K562 (cell line): Measurements from ENCODE around the gene IFRD1. TPM values are rescaled to one million over a fixed set of nuclear protein-coding genes. Genes with fewer than 3 reads are reported as not detected.

Experiments
- ARID1B ChIP-seq: fragments of 450-650 bp; IDR thresholded peaks from 2 replicates; pipeline ENCODE4 v1.6.1; 2016; ENCODE audit warnings: antibody characterized with exemption, mild to moderate bottlenecking, inconsistent platforms
- ARNT ChIP-seq, 2 experiments: fragments of 450-650 bp; IDR thresholded peaks; 2 replicates each; pipeline ENCODE4 v1.6.1; 2016; ENCODE audit warnings: mild to moderate bottlenecking in 1 of 2
- CEBPB ChIP-seq: fragments of 450-650 bp; IDR thresholded peaks from 2 replicates; pipeline ENCODE4 v1.6.1; 2016; ENCODE audit warnings: missing genetic modification characterization, missing compliant biosample characterization
- ELF2 ChIP-seq: fragments of 250-450 bp; sonication (Bioruptor Pico); IDR thresholded peaks from 2 replicates; pipeline ENCODE4 v1.5.0; 2021; ENCODE audit warnings: mild to moderate bottlenecking
- ETV6 ChIP-seq, 3 experiments: fragments of 150-350 bp in 1 of 3; sonication (generic) in 1 of 3; formaldehyde crosslinking in 1 of 3; IDR thresholded peaks; 2 replicates each; pipeline versions ENCODE4 v1.6.1 to v1.8.0; 2014 to 2022; ENCODE audit warnings: borderline replicate concordance in 2 of 3, low read depth in 2 of 3, antibody characterized with exemption in 1 of 3, low read length in 1 of 3, mild to moderate bottlenecking in 1 of 3, missing genetic modification reagents in 1 of 3
- FOXO4 ChIP-seq: fragments of 450-650 bp; formaldehyde crosslinking; IDR thresholded peaks from 2 replicates; pipeline ENCODE4 v1.4.0; 2020; ENCODE audit warnings: mild to moderate bottlenecking, moderate library complexity
- FOXP1 ChIP-seq: sonication (generic); formaldehyde crosslinking; IDR thresholded peaks from 2 replicates; pipeline ENCODE4 v1.8.0; 2022; ENCODE audit warnings: mild to moderate bottlenecking, missing genetic modification reagents
- SFPQ ChIP-seq: fragments of 200-400 bp; formaldehyde crosslinking; IDR thresholded peaks from 2 replicates; pipeline ENCODE4 v1.6.1; 2017; ENCODE audit warnings: mild to moderate bottlenecking, low read depth, low read length, moderate library complexity
- SRF ChIP-seq, 2 experiments: fragments of 250-450, 450-650 bp in 1 of 2; sonication (Bioruptor Pico) in 1 of 2; sonication (generic) in 1 of 2; formaldehyde crosslinking; IDR thresholded peaks; 2 replicates each; pipeline versions ENCODE4 v1.5.0 to v1.5.1; 2020 to 2022; ENCODE audit warnings: mild to moderate bottlenecking in 1 of 2, missing genetic modification reagents in 1 of 2
- TSC22D4 ChIP-seq: fragments of 450-650 bp; IDR thresholded peaks from 2 replicates; pipeline ENCODE4 v1.6.1; 2016; ENCODE audit warnings: missing genetic modification characterization, missing biosample characterization, control low read depth
- UBTF ChIP-seq, 2 experiments: IDR thresholded peaks; 2 replicates each; pipeline ENCODE4 v1.6.1; 2012; ENCODE audit warnings: improper control_type of control experiment in 2 of 2, low read depth in 2 of 2, low read length in 2 of 2, borderline replicate concordance in 1 of 2
- ZNF121 ChIP-seq: sonication (generic); formaldehyde crosslinking; conservative IDR thresholded peaks from 2 replicates; pipeline ENCODE4 v1.8.0; 2022; ENCODE audit warnings: missing genetic modification reagents
- ZNF134 ChIP-seq: fragments of 250-450 bp; sonication (Bioruptor Pico); conservative IDR thresholded peaks from 2 replicates; pipeline ENCODE4 v1.4.0; 2020
- ZNF143 ChIP-seq: sonication (generic); formaldehyde crosslinking; IDR thresholded peaks from 2 replicates; pipeline ENCODE4 v1.9.0; 2022; ENCODE audit warnings: mild to moderate bottlenecking, missing genetic modification reagents
- ZNF24 ChIP-seq: fragments of 450-650 bp; IDR thresholded peaks from 2 replicates; pipeline ENCODE4 v1.6.1; 2016
- ZNF644 ChIP-seq: fragments of 200-800 bp; sonication (Bioruptor generic); IDR thresholded peaks from 2 replicates; pipeline ENCODE4 v1.6.1; 2016; ENCODE audit warnings: low read depth, missing genetic modification characterization, missing compliant biosample characterization
- polyA plus RNA-seq, 8 experiments: library from polyadenylated mRNA; depleted of rRNA in 4 of 8; stranded (reverse) in 5 of 8; unstranded in 3 of 8; fragments of >200 nt; fragmentation: Nextera tagmentation in 2 of 8; fragmentation: Illumina TruSeq in 1 of 8; extraction: Ambion mirVana in 2 of 8; extraction: Trizol in 1 of 8; gene quantifications; 2 replicates each; pipeline versions ENCODE4 v1.2.1 to v1.2.3, GENCODE V29; 2011 to 2014; ENCODE audit warnings: inconsistent platforms in 1 of 8, missing spikeins in 1 of 8
- total RNA-seq, 7 experiments: library from RNA; depleted of rRNA in 6 of 7; stranded (reverse); fragments of >200 nt in 6 of 7; fragmentation: Illumina TruSeq in 2 of 7; extraction: Trizol in 2 of 7; gene quantifications; 2 replicates each; pipeline versions ENCODE4 v1.2.1 to v1.2.3, GENCODE V29; 2011 to 2021; ENCODE audit warnings: low replicate concordance in 1 of 7

IFRD1 gene
- total and polyA plus RNA-seq, 9 of the 15 experiments (the other 6 are each of a cell fraction or from before 2014, with no cell fraction given) = 27.6 to 81.8 (median 68.1) TPM

- TF ChIP-seq SFPQ (no peak), SRF (CRISPR knock-in tag; IDR thresholded peaks at IDR 0.05) (no peak), ZNF644 (tag) (0 out of 2 replicates have a peak, but pooled peaks have one; percentile 17), ZNF134 (CRISPR knock-in tag) (0 out of 2 replicates have a peak, but pooled peaks have one; percentile 20), ARNT (IDR thresholded peaks at IDR 0.05) (peak in 1 of 2 experiments; percentile 69; a peak in 1 of 4 replicates), ZNF24 (no peak), UBTF (IDR thresholded peaks at IDR 0.05; ENCODE audit: borderline replicate concordance in 1 of 2, low read depth in 2 of 2, low read length in 2 of 2) (0 out of 4 replicates have a peak, but pooled peaks of 1 of the 2 experiments have one; percentile 53), ARID1B (no peak; the same call in 1 of the 2 replicates), TSC22D4 (no peak), FOXP1 (CRISPR knock-in tag) (no peak), CEBPB (tag) (no peak), ETV6 (IDR thresholded peaks at IDR 0.05; ENCODE audit: borderline replicate concordance in 1 of 2, low read depth in 2 of 2, low read length in 1 of 2) (peak in 1 of 2 experiments; percentile 53; a peak in 1 of 4 replicates), ETV6 (CRISPR knock-in tag; IDR thresholded peaks at IDR 0.05; ENCODE audit: borderline replicate concordance) (no peak), ZNF121 (CRISPR knock-in tag) (no peak), ZNF143 (CRISPR knock-in tag) (peak; percentile 70; the same call in 1 of the 2 replicates), FOXO4 (peak; percentile 83), ELF2 (CRISPR knock-in tag) (peak; percentile 37; the same call in 1 of the 2 replicates)
These were observed at the start of gene IFRD1 (continued) for GRCh38 chr7:112449902-112450806.
